Superior temporal gyrus (tissue), 1 donor: ENCODE results near the gene RHEX.
A peak's percentile ranks its signal among the peaks of the same experiment; 100 is the strongest.
"Not testable (repeated sequence)": the region's sequence is repeated elsewhere in the genome, so short reads cannot be mapped to it uniquely, and the experiment has no call there.

Source experiments
- DNase-seq: peaks from one replicate; pipeline ENCODE4 v3.0.0-alpha.2; 2016; ENCODE audit errors: extremely low spot score

Gene RHEX

GRCh38 chr1:206030191-206030590, 22.8 kb upstream of the RHEX start:
- DNase-seq = no peak

- peak; percentile 84 for DNase-seq
These were observed 22.3 kb upstream of the RHEX start for GRCh38 chr1:206030714-206031113.

DNA sequence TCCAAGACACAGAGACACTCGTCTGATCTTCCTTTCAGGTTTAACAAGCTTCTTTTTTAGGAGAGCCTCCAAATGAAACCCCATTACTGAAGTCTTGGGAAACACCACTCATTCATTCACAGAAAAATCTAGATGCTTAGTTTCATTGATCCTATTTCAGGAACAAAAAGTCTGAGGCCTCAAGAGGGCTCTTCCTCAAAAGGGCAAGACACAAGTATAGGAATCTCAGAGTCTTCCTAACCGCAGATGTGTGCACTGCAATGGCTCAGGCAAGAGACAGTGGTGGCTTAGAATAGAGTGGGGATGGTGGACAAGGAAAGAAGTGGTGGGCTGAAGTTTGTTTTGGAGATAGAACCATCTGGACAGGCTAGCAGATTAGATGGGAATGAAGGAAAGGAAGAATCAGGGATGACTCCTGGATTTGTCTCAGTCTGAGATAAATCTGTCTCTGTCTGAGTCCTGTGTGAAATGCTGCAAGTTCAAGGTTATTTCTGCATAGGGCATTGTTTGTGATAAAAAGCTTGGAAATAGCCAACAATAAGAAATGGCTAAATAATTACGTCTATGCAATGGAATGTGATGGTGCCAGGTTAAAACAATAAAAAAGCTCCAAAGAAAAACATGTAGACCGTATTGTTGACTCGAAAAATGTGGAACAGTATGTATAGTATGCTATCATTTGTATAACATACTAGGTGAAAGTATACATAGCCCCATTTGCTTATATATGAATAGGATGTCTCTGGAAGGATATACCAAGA, 20.4 kb upstream of the RHEX start:
- no peak for DNase-seq

DNA sequence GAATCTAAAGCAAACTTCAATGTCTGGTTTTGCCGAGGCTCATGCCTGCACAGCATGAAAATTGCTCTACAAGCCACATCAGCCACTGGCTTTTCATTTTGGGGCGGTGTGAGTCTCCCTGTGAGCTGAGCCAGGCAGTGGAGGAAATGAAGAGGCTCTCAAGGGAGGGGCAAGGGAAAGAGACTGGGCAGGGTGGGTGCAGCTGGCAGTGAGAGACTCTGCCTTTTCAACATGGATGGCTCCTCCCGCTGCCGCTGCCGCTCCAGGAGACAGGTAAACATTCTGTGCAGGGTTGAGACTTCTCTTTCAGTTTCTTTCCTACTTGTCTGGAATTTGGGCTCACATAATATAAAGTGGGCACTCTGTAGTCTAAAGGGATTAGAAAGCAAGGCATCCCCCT, 17.9 kb upstream of the RHEX start:
- DNase-seq = no peak

DNA sequence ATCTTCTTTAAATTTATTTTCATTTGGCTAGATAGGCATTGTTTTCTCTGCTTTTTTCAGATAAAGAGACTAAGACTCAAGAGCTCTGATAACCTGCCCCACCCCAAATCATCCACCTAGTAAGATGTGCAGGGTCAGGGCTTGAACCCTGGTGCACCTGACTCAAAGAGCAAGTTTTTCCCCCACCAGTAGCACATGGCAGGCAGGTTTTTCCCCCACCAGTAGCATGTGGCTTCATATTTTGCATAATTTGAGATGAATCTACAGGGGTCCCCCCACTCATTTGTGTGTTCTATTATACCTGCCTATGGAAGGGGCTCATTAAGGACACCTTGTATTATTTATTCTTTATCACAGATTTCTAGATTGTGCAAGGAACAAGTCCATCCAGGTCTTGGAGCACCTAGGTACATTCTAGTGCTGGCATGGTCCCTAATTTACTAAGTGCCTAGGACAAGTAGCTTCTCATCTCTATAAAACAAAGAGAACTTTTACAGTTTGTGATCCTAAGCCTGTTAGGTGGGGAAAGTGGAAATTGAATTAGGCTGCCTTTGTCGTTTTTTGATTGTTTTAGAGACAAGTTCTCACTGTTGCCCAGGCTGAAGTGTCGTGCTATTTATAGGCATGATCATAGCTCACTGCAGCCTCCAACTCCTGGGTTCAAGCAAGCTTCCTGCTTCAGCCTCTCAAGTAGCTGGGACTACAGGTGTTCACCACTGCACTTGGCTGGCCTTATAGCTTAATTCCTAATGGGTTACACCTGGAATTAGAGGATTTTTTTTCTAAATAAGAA, 16.1 kb upstream of the RHEX start:
- no peak for DNase-seq

GRCh38 chr1:206037581-206037980, 15.4 kb upstream of the RHEX start:
- no peak for DNase-seq

GRCh38 chr1:206039046-206039973, 13.7 kb upstream of the RHEX start:
- no peak for DNase-seq

DNA sequence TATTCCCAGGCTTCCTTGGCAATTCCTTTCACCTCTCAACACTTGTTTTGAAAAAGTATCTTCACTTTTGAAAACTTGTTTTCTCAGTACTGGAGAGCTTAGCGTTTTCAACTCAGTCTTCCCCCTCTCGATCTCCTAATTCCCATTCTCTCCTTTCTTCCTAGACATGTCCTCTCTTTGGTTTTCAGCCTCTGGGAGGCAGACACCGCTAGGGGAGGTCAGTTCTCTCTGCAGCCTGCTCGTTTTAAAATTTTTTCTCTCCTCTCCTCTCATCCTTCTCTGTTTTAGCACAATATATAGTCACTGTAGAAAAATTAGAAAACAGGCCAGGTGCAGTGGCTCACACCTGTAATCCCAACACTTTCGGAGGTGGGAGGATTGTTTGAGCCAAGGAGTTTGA, 12.6 kb upstream of the RHEX start:
- DNase-seq = no peak

- no peak for DNase-seq
These were observed 11.3 kb upstream of the RHEX start for GRCh38 chr1:206041640-206042039.

DNA sequence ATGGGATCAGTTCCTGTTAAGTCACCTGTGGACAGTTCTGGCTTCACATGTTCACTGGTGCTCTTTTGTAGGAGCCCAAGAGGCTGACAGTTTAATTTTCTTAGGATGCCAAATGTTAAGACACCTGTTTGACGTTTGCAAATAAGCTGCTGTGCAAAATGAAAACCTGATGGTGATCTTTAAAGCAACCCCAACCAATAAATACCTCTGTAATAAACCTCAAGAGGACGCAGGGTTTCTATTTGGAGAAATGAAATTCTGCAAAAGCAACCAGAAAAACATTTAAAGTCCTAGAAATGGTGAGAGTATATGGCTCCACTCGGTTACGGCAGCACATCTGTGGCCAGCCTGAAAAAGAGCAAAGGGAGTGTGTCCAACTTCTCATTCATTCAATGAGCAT, 5.7 kb upstream of the RHEX start:
- no peak for DNase-seq

GRCh38 chr1:206048582-206048981, 4.4 kb upstream of the RHEX start:
- no peak for DNase-seq

DNA sequence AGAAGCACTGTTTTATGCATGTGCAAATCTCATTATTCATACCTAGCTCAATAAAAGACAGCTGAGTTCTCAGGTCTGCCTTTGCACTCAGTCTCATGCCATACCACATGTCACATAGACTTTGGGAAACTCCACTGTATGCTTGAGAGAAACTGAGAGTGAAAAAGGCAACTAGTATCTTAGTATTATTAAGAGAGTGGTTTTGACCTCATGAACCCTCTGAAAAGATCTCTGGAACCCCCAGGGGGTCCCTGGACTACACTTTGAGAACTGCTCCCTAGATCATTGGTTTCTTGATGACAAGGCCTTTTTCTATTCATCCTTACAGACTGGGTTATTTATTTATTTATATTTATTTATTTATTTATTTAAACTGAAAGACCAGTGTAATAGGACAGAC, 3.7 kb upstream of the RHEX start:
- no peak for DNase-seq

DNA sequence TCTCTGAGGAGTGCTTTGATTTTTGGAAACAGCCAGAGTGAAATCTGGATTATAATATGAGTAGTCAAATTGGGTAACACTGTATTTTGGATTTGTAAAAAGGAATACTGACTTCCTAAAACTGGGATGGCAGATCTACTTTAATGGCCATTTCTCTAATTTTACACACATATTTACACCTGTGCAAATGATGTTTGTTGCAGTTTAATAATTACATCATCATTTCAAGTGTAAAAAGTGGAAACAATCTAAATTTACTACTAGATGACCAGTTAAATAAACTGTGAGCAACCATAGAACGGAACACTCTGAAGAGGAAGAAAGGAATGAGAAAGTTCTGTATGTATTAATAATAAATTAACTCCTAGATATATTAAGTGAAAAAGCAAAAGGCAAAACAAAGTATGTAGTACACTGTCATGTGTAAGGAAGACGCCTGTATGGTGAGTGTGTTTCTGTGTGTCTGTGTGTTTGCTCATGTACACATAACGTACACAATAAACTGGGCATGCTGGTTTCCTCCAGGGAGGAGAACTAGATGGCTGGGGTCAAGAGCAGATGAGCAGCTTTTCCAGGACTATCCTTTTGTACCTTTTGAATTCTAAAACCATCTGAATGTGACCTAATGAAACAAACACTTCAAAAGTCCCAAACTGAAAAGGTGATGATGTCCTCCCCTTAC, 2.9 kb upstream of the RHEX start:
- DNase-seq = no peak

DNA sequence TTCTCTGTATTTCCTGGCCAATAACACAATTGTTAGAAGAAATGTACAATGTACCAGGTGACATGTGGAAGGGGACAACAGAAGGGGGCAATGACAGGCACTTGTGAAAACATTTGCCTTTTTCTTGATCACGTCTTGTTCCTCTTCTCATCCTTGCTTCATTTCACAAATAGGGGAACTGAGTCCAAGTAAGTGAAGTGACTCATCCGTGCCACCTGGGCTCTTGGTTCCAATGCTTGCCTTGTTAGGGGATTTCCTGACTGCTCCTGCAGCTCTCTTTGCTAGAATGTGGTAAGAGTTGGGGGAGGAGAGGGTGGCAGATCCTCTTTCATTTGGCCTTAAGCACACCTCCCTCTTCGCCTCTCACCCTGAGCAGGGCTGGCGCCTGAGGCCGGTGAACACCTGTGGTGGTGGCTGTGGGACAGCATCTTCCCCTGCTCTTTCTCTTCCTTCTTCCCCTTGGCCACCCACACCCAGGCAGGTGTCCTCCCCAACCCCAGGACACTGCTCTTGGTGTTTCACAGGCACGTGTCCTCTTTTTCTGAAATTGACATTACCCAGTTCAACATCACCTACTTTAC, 2.2 kb upstream of the RHEX start:
- DNase-seq = no peak

DNA sequence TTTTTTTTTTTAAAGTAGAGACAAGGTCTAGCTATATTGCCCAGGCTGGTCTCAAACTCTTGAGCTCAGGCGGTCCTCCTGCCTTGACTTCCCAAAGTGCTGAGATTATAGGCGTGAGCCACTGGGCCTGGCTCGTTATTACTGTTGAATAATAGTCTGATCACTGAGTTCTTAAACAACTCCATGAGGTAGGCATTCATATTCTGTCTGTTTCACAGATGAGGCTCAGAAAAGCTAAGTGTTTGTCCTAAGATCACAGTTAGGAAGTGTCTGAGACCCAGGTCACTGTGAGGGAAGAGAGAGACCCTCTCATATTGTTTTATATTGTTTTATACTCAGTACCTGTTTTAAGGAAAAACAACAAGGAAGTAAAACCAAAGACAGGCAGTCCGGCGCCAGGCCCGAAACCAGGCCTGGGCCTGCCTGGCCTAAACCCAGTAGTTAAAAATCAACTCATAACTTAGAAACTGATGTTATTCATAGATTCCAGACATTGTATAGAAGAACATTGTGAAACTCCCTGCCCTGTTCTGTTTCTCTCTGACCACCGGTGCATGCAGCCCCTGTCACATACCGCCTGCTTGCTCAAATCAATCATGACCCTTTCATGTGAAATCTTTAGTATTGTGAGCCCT, 625 bp upstream of the RHEX start:
- DNase-seq = not testable (repeated sequence)

DNA sequence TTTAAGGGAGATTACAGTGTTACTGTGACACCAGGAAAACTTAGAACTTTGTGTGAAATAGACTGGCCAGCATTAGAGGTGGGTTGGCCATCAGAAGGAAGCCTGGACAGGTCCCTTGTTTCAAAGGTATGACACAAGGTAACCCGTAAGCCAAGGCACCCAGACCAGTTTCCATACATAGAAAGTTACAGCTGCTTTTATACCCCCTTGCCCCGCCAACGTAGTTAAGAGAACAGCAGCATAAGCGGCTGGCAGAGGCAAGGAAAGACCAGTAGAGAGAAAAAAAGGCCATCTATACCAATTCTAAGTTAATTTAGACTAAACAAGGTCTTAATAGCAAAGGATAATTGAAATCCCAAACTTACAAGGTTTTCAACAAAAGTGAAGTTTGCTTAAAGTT, 643 bp downstream of the RHEX start:
- DNase-seq = not testable (repeated sequence)

DNA sequence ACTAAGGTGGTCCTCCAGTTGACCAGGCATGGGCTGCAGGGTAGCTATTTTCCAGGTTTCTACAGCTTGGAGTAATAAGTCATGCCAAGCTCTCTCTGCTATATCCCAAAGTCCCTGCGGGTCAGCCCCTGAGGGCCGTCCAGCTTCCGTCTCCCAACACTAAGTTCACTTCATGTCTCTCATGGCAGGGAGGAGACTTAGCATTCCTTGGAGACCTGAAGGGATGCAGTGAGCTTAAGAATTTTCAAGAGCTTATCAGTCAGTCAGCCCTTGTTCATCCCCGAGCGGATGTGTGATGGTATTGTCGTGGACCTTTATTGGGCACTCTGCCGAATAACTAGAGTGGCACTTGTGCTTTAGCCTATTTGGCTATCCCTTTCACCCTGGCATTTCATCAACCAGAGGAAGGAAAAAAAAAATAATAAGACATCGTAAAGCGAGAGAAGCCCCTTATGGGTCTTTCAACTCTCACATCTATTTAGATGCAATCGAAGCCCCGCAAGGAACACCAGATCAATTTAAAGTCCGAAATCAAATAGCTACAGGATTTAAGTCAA, 2.2 kb downstream of the RHEX start:
- DNase-seq = not testable (repeated sequence)

GRCh38 chr1:206055639-206056323, 2.8 kb downstream of the RHEX start:
- not testable (repeated sequence) for DNase-seq

DNA sequence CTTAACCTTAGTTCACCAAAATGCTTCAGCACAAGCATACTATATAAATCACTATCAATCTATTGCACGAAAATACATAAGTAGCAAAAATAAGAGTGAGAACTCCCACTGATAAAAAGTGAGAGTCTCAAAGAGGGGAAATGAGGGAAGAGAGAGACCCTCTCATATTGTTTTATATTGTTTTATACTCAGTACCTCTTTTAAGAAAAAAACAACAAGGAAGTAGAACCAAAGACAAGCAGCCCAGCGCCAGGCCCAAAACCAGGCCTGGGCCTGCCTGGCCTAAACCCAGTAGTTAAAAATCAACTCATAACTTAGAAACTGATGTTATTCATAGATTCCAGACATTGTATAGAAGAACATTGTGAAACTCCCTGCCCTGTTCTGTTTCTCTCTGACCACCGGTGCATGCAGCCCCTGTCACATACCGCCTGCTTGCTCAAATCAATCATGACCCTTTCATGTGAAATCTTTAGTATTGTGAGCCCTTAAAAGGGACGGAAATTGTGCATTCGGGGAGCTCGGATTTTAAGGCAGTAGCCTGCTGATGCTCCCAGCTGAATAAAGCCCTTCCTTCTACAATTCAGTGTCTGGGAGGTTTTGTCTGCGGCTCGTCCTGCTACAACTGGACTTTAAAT, 5.4 kb downstream of the RHEX start:
- DNase-seq = not testable (repeated sequence)
